ENCODE data around the gene PRSS8. TPM values are rescaled to one million over a fixed set of nuclear protein-coding genes. Genes with fewer than 3 reads are reported as not detected.

PRSS8 gene
- polyA plus RNA-seq, 1 donor from 2014 or later: not detected

DNA sequence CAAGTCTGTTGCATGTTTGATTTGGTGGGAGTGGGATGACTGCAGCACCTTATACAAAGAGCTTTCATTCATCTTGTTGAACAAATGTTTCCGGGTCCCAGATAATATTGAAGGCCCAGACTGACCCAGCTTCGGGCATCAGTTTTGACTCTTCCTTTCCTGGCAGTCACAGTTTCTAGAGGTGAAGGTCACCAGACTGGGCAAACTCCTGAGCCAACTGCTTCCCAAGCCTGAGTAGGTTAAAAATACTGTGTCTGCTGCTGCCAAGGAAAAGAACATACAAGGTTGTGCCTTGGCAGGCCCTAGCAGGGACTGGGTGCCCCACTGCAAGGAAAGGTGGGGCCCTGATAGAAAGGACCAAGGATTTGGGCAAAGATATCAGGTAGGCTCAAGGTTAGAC, 22.8 kb downstream of the PRSS8 start:
- H3K79me2 ChIP-seq (replicated peaks; ENCODE audit: insufficient read depth, low read length): no peaks in the 10 kb centered on the region
- H3K9me2 ChIP-seq (ENCODE audit: insufficient read depth, low read length): no peaks in the 10 kb centered on the region
- H4K20me1 ChIP-seq (ENCODE audit: insufficient read depth): no peaks in the 10 kb centered on the region
- H3F3A ChIP-seq (ENCODE audit: insufficient read depth, low read length, poor library complexity, severe bottlenecking): no peaks in the 10 kb centered on the region
- no peak overlapping the region for H3K4me3 ChIP-seq (ENCODE audit: low read length)
- H3K36me3 ChIP-seq (ENCODE audit: insufficient read depth, low read length): no peaks in the 10 kb centered on the region
- no peaks in the 10 kb centered on the region for H3K9me3 ChIP-seq (ENCODE audit: low read length)
- H3K27ac ChIP-seq (ENCODE audit: low read length): no peak overlapping the region
- TF ChIP-seq MXI1 (conservative IDR thresholded peaks at IDR 0.05; ENCODE audit: poor library complexity, severe bottlenecking) (no peak), TAF1 (IDR thresholded peaks at IDR 0.05; ENCODE audit: low read depth) (no peak), REST (IDR thresholded peaks at IDR 0.05; ENCODE audit: borderline replicate concordance) (no peak), EP300 (conservative IDR thresholded peaks at IDR 0.05; ENCODE audit: poor library complexity, severe bottlenecking) (no peak)
- no peak overlapping the region for H2AFZ ChIP-seq (ENCODE audit: low read depth, low read length)
- H3K4me2 ChIP-seq (ENCODE audit: low read length): no peak overlapping the region
- no peak overlapping the region for H3K9ac ChIP-seq (ENCODE audit: low read length)
- H3K27me3 ChIP-seq (ENCODE audit: insufficient read depth, low read depth, low read length): no peaks in the 10 kb centered on the region

GRCh38 chr16:31111881-31112466, 23.6 kb downstream of the PRSS8 start:
- H3K27ac ChIP-seq (ENCODE audit: low read length): no peak overlapping the region
- H3K9ac ChIP-seq (ENCODE audit: low read length): no peak overlapping the region
- H3F3A ChIP-seq (ENCODE audit: insufficient read depth, low read length, poor library complexity, severe bottlenecking): no peaks in the 10 kb centered on the region
- no peaks in the 10 kb centered on the region for H4K20me1 ChIP-seq (ENCODE audit: insufficient read depth)
- H3K79me2 ChIP-seq (replicated peaks; ENCODE audit: insufficient read depth, low read length): no peaks in the 10 kb centered on the region
- H3K4me2 ChIP-seq (ENCODE audit: low read length): no peak overlapping the region
- H3K9me2 ChIP-seq (ENCODE audit: insufficient read depth, low read length): no peaks in the 10 kb centered on the region
- no peaks in the 10 kb centered on the region for H3K9me3 ChIP-seq (ENCODE audit: low read length)
- H3K27me3 ChIP-seq (ENCODE audit: insufficient read depth, low read depth, low read length): no peaks in the 10 kb centered on the region
- H2AFZ ChIP-seq (ENCODE audit: low read depth, low read length): no peak overlapping the region
- no peaks in the 10 kb centered on the region for H3K36me3 ChIP-seq (ENCODE audit: insufficient read depth, low read length)
- no peak for TF ChIP-seq POLR2AphosphoS5 (IDR thresholded peaks at IDR 0.05)
- TF ChIP-seq EP300 (conservative IDR thresholded peaks at IDR 0.05; ENCODE audit: poor library complexity, severe bottlenecking): no peak
- TF ChIP-seq TAF1 (IDR thresholded peaks at IDR 0.05; ENCODE audit: low read depth): no peak
- TF ChIP-seq SMC3 (conservative IDR thresholded peaks at IDR 0.05; ENCODE audit: poor library complexity): no peak
- TF ChIP-seq, protein P1, sequence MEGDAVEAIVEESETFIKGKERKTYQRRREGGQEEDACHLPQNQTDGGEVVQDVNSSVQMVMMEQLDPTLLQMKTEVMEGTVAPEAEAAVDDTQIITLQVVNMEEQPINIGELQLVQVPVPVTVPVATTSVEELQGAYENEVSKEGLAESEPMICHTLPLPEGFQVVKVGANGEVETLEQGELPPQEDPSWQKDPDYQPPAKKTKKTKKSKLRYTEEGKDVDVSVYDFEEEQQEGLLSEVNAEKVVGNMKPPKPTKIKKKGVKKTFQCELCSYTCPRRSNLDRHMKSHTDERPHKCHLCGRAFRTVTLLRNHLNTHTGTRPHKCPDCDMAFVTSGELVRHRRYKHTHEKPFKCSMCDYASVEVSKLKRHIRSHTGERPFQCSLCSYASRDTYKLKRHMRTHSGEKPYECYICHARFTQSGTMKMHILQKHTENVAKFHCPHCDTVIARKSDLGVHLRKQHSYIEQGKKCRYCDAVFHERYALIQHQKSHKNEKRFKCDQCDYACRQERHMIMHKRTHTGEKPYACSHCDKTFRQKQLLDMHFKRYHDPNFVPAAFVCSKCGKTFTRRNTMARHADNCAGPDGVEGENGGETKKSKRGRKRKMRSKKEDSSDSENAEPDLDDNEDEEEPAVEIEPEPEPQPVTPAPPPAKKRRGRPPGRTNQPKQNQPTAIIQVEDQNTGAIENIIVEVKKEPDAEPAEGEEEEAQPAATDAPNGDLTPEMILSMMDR (IDR thresholded peaks at IDR 0.05; ENCODE audit: poor library complexity, severe bottlenecking): no peak
- TF ChIP-seq EZH2 (IDR thresholded peaks at IDR 0.05; ENCODE audit: borderline replicate concordance, insufficient read depth, low read length, poor library complexity, severe bottlenecking): no peak
- no peak for TF ChIP-seq RAD21 (conservative IDR thresholded peaks at IDR 0.05)
- TF ChIP-seq MXI1 (conservative IDR thresholded peaks at IDR 0.05; ENCODE audit: poor library complexity, severe bottlenecking): no peak
- no peak for TF ChIP-seq REST (IDR thresholded peaks at IDR 0.05; ENCODE audit: borderline replicate concordance)
- no peak overlapping the region for H3K4me3 ChIP-seq (ENCODE audit: low read length)

Data from neural cell (in vitro differentiated cells).